ES-I3 (cell line): ENCODE measurements around the gene POU2AF3.

ENCODE experiments used
- H3K36me3 ChIP-seq: 2 replicates; pipeline ENCODE4 v1.6.1; 2013; ENCODE audit warnings: mild to moderate bottlenecking, low read length, control low read depth, moderate library complexity; ENCODE audit not compliant: insufficient read depth
- H3K4me1 ChIP-seq: 2 replicates; pipeline ENCODE4 v1.6.1; 2013; ENCODE audit warnings: mild to moderate bottlenecking, control low read depth, low read length; ENCODE audit not compliant: insufficient read depth
- H3K9ac ChIP-seq: 2 replicates; pipeline ENCODE4 v1.6.1; 2013; ENCODE audit warnings: low read depth, mild to moderate bottlenecking, low read length, moderate library complexity
- H3K9me3 ChIP-seq: 2 replicates; pipeline ENCODE4 v1.6.1; 2013; ENCODE audit warnings: mild to moderate bottlenecking, low read length, moderate library complexity; ENCODE audit not compliant: control insufficient read depth, insufficient read depth

The POU2AF3 gene

DNA sequence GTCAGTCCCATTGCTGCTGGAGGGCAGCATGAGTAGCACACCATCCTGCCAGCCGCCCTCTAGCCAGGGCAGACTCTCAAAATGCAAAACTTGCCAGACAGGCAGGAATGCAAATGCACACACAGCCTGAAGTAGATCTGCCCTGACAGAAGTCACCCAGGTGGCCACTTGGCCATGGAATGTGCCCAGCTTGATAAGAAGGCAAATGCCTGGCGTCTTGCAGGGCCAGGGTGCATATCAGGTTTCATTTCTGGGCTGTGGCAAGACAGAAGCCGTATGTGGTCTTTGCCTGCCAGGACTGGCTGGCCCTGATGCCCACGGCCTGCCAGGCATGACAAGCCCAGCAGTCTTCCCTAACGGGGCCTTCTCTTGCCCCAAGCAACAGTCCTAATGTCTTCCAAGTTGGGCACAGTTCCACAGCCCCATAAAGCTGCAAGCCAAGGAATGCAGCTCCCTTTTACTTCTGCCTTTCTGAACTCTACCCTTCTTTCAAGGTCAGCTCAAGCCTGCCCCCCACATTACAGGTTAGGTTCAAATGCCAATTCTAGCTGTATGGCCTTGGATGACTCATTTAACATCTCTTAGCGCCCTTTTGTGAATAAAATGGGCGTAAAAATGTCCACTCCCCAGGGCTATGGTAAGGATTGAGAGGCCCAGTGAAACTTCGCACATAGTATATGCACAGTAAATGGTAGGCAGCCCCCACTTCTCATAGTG, 29.7 kb downstream of the POU2AF3 start:
- no peak overlapping the region for H3K9ac ChIP-seq

DNA sequence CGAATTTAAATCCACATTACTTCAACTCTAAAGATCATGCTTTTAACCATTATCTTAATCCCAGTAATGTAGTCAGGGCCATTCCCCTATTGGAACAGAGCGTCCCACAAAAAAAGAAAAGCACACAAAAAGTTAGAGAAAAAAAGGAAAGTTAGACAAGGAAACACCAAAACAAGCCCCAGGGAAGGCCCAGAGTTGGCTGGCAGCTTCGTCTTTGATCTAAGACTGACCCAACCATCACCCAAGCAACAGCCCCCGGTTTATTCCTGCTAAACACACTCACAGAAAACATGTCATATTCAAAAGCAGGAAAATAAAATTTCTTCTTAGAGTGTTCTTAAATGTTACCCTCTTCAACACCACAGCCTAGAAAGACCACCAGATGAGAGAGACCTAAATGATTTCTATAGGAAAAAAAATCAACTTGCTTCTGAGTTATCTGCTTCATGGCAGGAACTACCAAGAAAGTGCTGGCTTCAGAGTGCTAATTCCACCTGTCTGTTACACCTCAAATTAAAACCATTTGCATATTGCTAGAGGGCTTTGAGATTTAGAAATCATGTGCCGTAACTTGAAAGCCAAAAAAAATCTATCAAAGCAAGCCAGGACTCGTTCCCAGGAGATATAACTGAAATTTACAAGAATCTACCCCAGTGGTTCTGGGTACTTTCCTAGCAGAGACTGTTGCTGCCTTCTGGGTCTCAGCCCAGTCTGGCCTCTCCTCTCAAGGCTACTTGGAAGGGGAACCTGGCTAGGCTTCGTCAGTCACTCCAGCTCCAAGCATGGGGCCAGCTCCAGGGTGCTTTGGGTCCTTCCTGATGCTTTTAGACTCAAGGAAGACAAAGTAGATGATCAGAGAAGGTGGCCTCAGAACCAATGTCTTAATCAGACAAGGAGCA, 31.2 kb downstream of the POU2AF3 start:
- H3K4me1 ChIP-seq: no peaks in the 10 kb centered on the region
- no peak overlapping the region for H3K9ac ChIP-seq
- no peaks in the 10 kb centered on the region for H3K9me3 ChIP-seq
- no peaks in the 10 kb centered on the region for H3K36me3 ChIP-seq

More for the DNA sequence above, 29.7 kb downstream of the POU2AF3 start:
- Histone ChIP-seq H3K9me3 (no peaks in the 10 kb centered on the region), H3K4me1 (no peaks in the 10 kb centered on the region), H3K36me3 (no peaks in the 10 kb centered on the region)

- H3K36me3 ChIP-seq: no peaks in the 10 kb centered on the region
- no peak overlapping the region for H3K9ac ChIP-seq
- no peaks in the 10 kb centered on the region for H3K9me3 ChIP-seq
- H3K4me1 ChIP-seq: no peaks in the 10 kb centered on the region
These were observed 32.0 kb downstream of the POU2AF3 start for GRCh38 chr11:111330234-111330893.

- Histone ChIP-seq H3K9ac (no peak overlapping the region), H3K36me3 (no peaks in the 10 kb centered on the region), H3K9me3 (no peaks in the 10 kb centered on the region), H3K4me1 (peaks cover 11% of the 10 kb centered on the region; the same call in 1 of the 2 replicates)
These were observed 33.5 kb downstream of the POU2AF3 start for GRCh38 chr11:111331711-111332479.

GRCh38 chr11:111334532-111335502, 36.5 kb downstream of the POU2AF3 start:
- Histone ChIP-seq H3K9me3 (peaks cover 3% of the 10 kb centered on the region; the same call in 1 of the 2 replicates), H3K4me1 (peaks cover 11% of the 10 kb centered on the region; the same call in 1 of the 2 replicates), H3K9ac (no peak overlapping the region), H3K36me3 (no peaks in the 10 kb centered on the region)

DNA sequence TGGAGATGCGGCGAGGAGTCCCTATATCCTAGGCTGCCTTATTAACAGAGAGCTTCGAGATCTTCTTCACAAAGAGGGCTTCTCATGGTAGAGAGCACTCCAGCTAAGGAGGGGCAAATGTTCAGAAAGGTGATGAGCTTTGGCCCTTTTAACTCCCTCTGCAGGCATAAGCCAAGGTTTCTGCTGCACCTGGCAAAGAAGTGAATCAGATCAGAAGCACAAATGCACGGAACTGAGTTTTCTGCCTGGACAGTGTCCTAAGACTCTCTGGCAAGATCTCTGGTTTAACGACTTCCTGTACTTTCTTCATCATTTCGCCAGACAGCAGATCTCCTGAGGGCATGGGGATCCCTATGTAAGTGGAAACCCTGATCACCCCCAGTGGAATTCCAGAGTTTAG, 37.2 kb downstream of the POU2AF3 start:
- Histone ChIP-seq H3K9ac (no peak overlapping the region), H3K9me3 (peaks cover 3% of the 10 kb centered on the region; the same call in 1 of the 2 replicates), H3K36me3 (no peaks in the 10 kb centered on the region), H3K4me1 (peaks cover 11% of the 10 kb centered on the region; the same call in 1 of the 2 replicates)

GRCh38 chr11:111336062-111336461, 37.7 kb downstream of the POU2AF3 start:
- Histone ChIP-seq H3K36me3 (no peaks in the 10 kb centered on the region), H3K9me3 (peaks cover 3% of the 10 kb centered on the region; the same call in 1 of the 2 replicates), H3K4me1 (peaks cover 11% of the 10 kb centered on the region; the same call in 1 of the 2 replicates), H3K9ac (no peak overlapping the region)

GRCh38 chr11:111336582-111337256, 38.4 kb downstream of the POU2AF3 start:
- Histone ChIP-seq H3K4me1 (peaks cover 11% of the 10 kb centered on the region; the same call in 1 of the 2 replicates), H3K36me3 (no peaks in the 10 kb centered on the region), H3K9me3 (peaks cover 3% of the 10 kb centered on the region; the same call in 1 of the 2 replicates), H3K9ac (no peak overlapping the region)

DNA sequence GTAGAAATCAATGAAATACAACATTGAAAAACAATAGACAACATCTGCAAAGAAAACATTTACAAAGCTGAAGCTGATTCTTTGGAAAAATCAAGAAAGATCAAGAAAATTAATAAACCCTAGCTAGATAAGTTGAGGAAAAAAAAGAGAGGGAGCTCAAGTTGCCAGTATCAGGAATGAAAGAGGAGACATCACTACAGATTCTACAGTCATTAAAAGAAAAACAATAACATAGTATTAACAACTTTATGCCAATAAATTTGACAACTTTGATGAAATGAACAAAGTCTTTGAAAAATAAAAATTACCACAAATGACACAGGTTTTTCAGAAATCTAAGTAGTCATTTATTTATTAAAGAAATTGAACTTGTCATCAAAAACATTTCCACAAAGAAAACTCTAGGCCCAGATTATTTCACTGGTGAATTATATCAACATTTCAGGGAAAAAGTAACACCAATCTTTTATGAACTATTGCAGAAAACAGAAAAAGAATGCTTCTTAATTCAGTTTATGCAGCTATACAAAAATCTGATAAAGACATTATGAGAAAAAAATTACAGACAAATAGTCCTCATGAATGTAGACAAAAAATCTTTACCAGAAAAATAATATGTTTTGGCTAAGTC, 41.5 kb downstream of the POU2AF3 start:
- H3K9ac ChIP-seq: no peak overlapping the region
- H3K9me3 ChIP-seq: peaks cover 3% of the 10 kb centered on the region; the same call in 1 of the 2 replicates
- H3K36me3 ChIP-seq: no peaks in the 10 kb centered on the region
- H3K4me1 ChIP-seq: peaks cover 15% of the 10 kb centered on the region; the same call in 1 of the 2 replicates

GRCh38 chr11:111342329-111342728, 44.0 kb downstream of the POU2AF3 start:
- peaks cover 3% of the 10 kb centered on the region; the same call in 1 of the 2 replicates for H3K9me3 ChIP-seq
- peaks cover 4% of the 10 kb centered on the region; the same call in 1 of the 2 replicates for H3K4me1 ChIP-seq
- no peaks in the 10 kb centered on the region for H3K36me3 ChIP-seq
- no peak overlapping the region for H3K9ac ChIP-seq

DNA sequence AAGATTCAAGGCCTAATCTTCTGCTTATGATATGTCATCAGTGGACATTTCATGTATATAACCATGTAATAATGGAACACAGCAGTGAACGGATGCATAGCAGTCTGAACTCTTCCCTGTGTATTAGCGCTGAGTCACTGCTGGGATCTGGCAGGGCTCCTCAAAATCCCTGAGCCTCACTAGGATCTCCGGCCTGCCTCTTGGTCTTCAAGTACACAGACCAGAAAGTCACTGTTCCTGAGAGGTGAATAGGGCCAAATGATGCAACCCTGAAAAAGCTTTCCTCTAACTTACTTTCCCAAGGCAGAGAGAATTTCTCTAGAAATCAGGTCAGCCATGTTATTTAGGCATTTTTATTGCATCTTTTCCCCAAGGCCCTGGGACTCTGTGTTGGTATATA, 45.7 kb downstream of the POU2AF3 start:
- H3K9me3 ChIP-seq: peaks cover 3% of the 10 kb centered on the region; the same call in 1 of the 2 replicates
- H3K4me1 ChIP-seq: peaks cover 4% of the 10 kb centered on the region; the same call in 1 of the 2 replicates
- no peak overlapping the region for H3K9ac ChIP-seq
- no peaks in the 10 kb centered on the region for H3K36me3 ChIP-seq
